GM10266 (cell line): Measurements from ENCODE around the gene ABCA13.

Experiments used
- DNase-seq: peaks from one replicate; pipeline ENCODE4 v3.0.0; 2012; ENCODE audit errors: extremely low spot score
- TF ChIP-seq, protein P1 (sequence below): IDR thresholded peaks from 2 replicates; pipeline ENCODE4 v1.5.1; 2012; ENCODE audit warnings: mild to moderate bottlenecking, low read depth; ENCODE audit not compliant: control insufficient read depth, insufficient read depth; ENCODE audit errors: missing control alignments

Gene ABCA13

DNA sequence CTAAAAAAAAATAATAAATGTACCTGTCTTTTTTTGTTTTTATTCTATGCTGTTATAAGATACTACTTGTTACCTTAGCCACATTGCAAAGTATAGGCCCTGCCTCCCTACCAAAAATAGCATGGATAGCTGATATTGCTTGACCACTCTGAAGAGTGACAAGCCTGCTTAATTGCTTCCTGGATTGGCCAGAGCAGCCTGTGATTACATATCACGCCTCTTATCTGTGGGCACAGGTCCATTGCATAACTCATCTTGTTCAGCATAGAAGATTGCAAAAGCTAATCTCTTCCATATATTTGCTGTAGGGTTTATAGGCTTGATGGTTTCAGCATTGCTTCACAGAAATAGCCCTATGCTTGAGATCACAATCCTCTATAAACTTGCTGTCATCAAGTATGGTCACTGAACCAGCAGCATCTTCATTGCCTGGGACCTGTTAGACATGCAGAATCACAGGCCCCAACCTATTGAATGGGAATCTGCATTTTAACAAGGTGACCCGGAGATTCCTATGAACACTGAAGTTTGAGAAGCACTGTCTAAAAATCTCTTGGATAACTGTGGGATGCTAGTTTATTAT, 472.3 kb downstream of the ABCA13 start:
- DNase-seq = no peak
- TF ChIP-seq, protein P1, sequence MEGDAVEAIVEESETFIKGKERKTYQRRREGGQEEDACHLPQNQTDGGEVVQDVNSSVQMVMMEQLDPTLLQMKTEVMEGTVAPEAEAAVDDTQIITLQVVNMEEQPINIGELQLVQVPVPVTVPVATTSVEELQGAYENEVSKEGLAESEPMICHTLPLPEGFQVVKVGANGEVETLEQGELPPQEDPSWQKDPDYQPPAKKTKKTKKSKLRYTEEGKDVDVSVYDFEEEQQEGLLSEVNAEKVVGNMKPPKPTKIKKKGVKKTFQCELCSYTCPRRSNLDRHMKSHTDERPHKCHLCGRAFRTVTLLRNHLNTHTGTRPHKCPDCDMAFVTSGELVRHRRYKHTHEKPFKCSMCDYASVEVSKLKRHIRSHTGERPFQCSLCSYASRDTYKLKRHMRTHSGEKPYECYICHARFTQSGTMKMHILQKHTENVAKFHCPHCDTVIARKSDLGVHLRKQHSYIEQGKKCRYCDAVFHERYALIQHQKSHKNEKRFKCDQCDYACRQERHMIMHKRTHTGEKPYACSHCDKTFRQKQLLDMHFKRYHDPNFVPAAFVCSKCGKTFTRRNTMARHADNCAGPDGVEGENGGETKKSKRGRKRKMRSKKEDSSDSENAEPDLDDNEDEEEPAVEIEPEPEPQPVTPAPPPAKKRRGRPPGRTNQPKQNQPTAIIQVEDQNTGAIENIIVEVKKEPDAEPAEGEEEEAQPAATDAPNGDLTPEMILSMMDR = no peak

DNA sequence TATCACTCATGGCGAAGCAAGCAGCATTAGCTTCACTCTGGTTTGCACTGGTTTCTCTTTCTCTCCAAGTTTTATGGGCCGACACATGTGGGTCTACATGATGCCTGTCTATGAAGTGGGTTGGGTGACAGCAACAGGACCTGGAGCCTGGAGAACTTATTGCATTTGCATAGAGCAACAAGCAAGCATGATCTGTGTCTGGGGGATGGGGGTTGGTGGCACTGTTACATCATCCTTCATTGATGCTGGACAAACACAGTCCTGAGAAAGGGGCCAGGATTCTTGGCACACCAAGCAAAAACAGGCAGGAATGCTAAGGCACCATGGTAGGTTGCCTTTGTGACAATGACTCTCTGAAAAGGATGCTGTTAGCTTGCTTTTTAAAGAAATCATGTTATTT, 486.9 kb downstream of the ABCA13 start:
- TF ChIP-seq, protein P1 = no peak
- no peak for DNase-seq

DNA sequence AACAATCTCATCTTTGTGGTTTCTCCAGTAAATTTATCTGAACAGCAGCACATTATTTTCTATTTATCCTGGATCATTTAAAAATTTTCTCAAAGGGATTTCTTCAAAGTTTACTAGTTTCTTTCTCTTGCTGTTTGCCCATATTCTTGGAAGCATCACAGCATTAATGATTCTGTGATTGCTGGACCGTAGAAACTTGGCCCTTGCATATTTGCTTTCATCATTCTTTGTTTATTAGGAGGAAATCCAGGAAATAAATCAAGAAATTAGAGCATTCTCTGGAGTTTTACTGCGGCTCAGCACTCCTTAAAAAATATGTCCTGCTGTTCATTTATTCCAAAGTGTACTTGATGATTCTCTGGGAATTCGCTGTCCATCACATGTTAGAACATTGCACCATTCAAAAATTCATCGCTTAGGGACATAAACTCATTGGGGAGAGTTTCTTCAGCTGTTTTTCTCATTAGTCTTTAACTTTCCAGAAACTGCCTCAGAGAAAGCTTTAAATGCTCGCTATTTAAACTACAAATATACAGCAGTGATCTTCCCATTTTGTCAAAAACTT, 489.1 kb downstream of the ABCA13 start:
- TF ChIP-seq, protein P1 = no peak
- DNase-seq = no peak

DNA sequence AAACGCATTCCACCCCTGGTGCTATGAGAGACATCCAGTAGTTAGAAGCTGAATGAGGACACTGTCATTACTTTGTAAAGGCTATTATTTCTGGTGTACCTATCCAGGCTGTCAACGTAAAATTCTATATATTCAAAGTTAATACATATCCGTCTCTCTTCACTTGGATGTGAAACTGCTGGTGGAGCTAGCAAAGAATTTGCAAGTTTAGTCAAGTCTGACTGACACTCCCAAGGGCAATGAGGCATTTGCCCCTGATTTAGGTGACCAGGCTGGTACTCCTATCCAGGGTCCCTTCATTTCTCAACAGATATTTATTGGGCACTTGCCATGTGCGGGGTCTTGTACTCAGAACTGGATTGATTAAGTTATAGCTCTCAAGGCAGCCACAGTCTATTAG, 493.0 kb downstream of the ABCA13 start:
- no peak for DNase-seq
- TF ChIP-seq, protein P1 = no peak

DNA sequence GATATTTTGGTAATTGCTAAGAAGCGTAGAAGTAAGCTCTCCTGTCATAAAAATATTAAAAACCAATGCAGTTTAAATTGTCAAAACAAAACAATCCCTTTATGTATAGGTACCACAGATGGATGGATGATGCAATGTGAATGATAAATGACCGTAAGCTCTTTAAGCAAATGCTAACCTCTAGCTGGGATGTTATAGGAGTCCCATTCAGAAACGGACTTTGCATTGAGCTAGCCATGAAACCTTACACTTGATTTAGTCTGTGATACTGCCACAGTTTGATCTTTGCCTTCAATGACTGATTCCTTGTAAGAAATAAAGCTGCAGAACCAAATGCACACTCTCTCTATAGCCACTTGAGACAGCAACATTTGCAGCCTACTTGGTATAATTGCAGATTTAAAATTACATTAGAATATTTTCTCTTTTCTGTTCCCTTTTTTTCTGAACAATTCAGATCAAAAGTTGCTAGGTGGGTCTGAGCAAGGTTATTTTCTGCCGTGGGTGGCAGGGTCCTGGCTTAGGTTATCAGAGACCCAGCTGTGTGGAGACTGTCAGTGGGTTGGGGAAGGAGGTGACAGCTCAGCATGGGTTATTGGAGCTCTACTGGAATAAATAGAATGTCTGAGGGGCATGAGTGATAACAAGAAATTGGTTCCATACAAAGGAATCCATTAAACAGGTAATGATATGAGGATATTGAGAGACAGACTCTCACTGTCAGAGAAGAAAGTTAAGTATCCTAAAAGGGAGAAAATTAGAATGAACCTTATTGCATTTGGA, 494.3 kb downstream of the ABCA13 start:
- DNase-seq = no peak
- TF ChIP-seq, protein P1 = no peak

DNA sequence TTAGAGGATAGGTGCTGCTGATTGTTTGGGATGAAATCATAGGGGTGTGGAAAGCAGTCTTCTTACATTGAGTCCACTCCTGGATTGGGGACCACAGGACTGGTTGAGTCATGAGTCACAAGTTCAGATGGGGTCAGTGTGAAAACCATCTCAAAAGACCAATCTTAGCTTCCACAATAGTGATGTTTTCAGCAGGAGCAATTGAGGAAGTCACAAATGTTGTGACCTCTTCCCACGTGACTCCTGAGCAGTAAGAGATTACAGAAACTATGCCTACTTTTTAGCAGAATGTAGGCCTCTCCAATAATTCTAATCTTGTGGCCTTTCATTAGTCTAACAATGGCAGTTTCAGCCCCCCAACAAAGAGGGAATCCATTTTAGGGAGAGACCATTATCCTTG, 496.1 kb downstream of the ABCA13 start:
- TF ChIP-seq, protein P1 = no peak
- DNase-seq = no peak

DNA sequence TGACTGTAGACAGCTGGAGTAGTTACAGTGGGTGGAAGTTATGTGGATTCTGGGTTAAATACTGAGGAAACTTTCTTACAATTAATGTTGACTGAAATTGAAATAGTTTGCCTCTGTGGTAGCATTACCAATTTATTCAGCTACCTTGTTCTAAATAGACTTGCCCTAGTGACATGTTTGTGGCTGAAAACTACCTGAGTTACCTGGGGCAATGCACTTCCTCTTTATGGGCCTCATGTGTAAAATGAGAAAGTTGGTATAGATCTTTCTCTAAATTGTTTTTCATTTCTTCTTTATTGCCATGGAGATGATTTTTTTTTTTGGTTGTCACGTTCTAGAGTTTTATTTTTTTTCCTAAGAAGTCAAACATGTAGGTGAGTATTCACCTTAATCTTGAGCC, 500.4 kb downstream of the ABCA13 start:
- TF ChIP-seq, protein P1 = no peak
- no peak for DNase-seq
